Measurements from ENCODE around the gene NCL. TPM values are rescaled to one million over a fixed set of nuclear protein-coding genes. Genes with fewer than 3 reads are reported as not detected.
A peak's percentile ranks its signal among the peaks of the same experiment; 100 is the strongest.

Gene NCL
- 289 and 506 TPM in 2 replicates for total RNA-seq (2012; rRNA removed)
- 215 and 267 TPM in 2 replicates for polyA plus RNA-seq (2012; rRNA removed)
- polyA plus RNA-seq (2012; cell fraction: cytosol; rRNA removed): 29.1 and 31.1 TPM in 2 replicates
- 20.1 and 129 TPM in 2 replicates for polyA plus RNA-seq (2012; cell fraction: nucleus; rRNA removed; ENCODE audit: low replicate concordance)
- percentile 100 among the genes with signal in this experiment for Bru-seq, nascent RNA
- BruChase-seq, experiment 1, labeled RNA remaining after a 6-hour chase: percentile 100 among the genes with signal in this experiment
- percentile 100 among the genes with signal in this experiment for BruChase-seq, experiment 2, labeled RNA remaining after a 2-hour chase
- long read RNA-seq, full-length matches to known transcripts: 442 of 535 reads
- long read RNA-seq, partial matches to known transcripts: 62 of 535 reads
- long read RNA-seq, other reads (novel, unspliced or antisense): 31 of 535 reads

DNA sequence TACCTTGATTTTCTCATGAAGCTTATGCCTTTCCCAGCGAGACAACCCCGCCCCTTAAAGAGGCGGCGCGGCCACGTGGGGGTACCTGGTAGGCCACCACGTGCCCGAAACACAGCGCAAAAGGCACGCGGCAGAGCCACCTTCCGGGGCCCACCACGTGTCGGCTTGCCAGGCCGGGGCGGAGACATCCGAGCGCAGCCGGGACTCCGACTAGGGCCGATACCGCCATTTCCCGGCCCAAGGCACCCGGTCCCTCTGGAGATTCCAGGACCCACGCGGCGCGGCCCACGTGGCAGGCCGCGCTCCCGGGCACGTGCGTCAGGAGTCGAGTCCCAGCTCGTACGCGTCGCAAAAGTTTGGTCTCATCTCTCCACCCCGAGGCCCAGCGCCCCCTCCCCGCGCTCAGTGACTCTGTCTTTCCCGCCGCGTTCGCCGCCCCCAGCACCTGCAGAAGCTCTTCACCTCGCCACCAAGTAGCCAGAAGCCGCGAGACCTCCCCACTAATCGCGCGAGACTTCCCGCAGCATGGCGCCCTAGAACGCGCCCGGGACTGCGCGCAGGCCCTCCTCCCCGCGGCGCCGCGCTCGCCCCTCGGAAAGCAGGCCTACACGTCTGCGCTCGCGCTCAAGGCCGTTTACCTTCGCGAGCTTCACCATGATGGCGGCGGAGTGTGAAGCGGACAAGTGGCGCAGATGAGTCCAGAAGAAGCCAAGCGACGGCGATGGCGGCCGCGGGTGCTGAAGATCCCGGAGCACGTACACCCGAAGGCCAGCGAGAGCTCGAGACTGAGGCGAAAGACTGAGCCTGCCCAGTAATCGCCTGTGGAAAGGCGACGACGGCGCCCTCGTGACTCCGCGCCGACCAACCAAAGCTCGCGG is at the start of gene NCL:
Gene NCL, minus strand, starts transcription at position 787 of the 878 bp plus-strand sequence. Its CDS starts 131 bp downstream, at position 656.
- H3K4ac ChIP-seq (ENCODE audit: low read depth, low read length): peak within 1 kb of the TSS; percentile 100
- peak within 1 kb of the TSS; percentile 99 for H3K23ac ChIP-seq (ENCODE audit: low read depth, low read length)
- peak within 1 kb of the TSS; percentile 92 for H3K4me3 ChIP-seq (ENCODE audit: insufficient read depth, low read depth, low read length)
- H2BK5ac ChIP-seq (ENCODE audit: low read depth, low read length, poor library complexity, severe bottlenecking): peak within 1 kb of the TSS; percentile 98
- in situ Hi-C loops (cut with MboI; ENCODE audit: low sequenced_read_pairs) (no loop called here), dilution Hi-C loops (cut with HindIII; ENCODE audit: low sequenced_read_pairs, unreplicated experiment) (no loop called here), intact Hi-C loops (cut with micrococcal nuclease) (loop anchor here (1.0 kb wide), 1 partner anchor 94 kb away; no protein-coding TSS in a partner anchor)
- peak within 1 kb of the TSS; percentile 93 for H2AK5ac ChIP-seq (ENCODE audit: low read depth, low read length)
- no peak within 1 kb of the TSS for H2BK15ac ChIP-seq (ENCODE audit: low read depth, low read length)
- peak within 1 kb of the TSS; percentile 32; the same call in 1 of the 2 replicates for H2BK120ac ChIP-seq (ENCODE audit: low read depth, low read length)
- H3K4me2 ChIP-seq (ENCODE audit: low read depth, low read length): peak within 1 kb of the TSS; percentile 91
- peak within 1 kb of the TSS; percentile 99 for H3K27ac ChIP-seq (ENCODE audit: insufficient read depth, low read length)
- WGBS, 2 experiments (ENCODE audit: extremely low coverage in 2 of 2, insufficient read length in 1 of 2): 1% methylated on average over 59 of the region's 102 CpGs; no CpG with 5 or more reads in 1 of the 2 experiments
- H4K20me1 ChIP-seq (ENCODE audit: insufficient read depth, low read length): peaks cover 46% of the 10 kb centered on the region
- H2BK20ac ChIP-seq (ENCODE audit: low read depth, low read length): no peak within 1 kb of the TSS
- peak within 1 kb of the TSS; percentile 100 for H3K14ac ChIP-seq (replicated peaks; ENCODE audit: low read depth, low read length)
- H3K4me1 ChIP-seq (ENCODE audit: control insufficient read depth, insufficient read depth, low read length): peaks cover 2% of the 10 kb centered on the region; the same call in 1 of the 2 replicates
- H2AFZ ChIP-seq (replicated peaks; ENCODE audit: low read length, poor library complexity): peak within 1 kb of the TSS; percentile 99
- H3K36me3 ChIP-seq (ENCODE audit: control insufficient read depth, insufficient read depth, low read length): peaks cover 28% of the 10 kb centered on the region
- H4K8ac ChIP-seq (ENCODE audit: low read depth in 2 of 2, low read length in 2 of 2): peak within 1 kb of the TSS; percentile 95 to 99
- peak; percentile 98 for DNase-seq
- peak within 1 kb of the TSS; percentile 98 for H3K9ac ChIP-seq (ENCODE audit: low read depth, low read length)
- ATAC-seq (ENCODE audit: low read depth): peak; percentile 66
- peak within 1 kb of the TSS; percentile 95 for H3K56ac ChIP-seq (ENCODE audit: extremely low read depth, insufficient read depth, low read length)
- peak within 1 kb of the TSS; percentile 99 for H4K91ac ChIP-seq (ENCODE audit: insufficient read depth, low read depth, low read length)
- no peaks in the 10 kb centered on the region for H3K27me3 ChIP-seq (ENCODE audit: control insufficient read depth, insufficient read depth, low read length)
- no TSS peak for BruUV-seq (replicated peaks)
- peak within 1 kb of the TSS; percentile 96 for H4K5ac ChIP-seq (ENCODE audit: low read depth, low read length)
- POLR2A ChIA-PET (ENCODE audit: unreplicated experiment): interaction anchor here (0.6 to 1.3 kb wide), 6 partner anchors 10 to 156 kb away, joined by 3 to 18 read pairs (median 6); no protein-coding TSS in a partner anchor
- H3K18ac ChIP-seq (ENCODE audit: low read depth, low read length): peak within 1 kb of the TSS; percentile 93
- peaks cover 28 to 48% of the 10 kb centered on the region in 2 experiments; a peak in 3 of 4 replicates for H3K79me1 ChIP-seq (ENCODE audit: low read depth in 1 of 2, low read length in 2 of 2)
- H3K9me1 ChIP-seq (ENCODE audit: insufficient read depth, low read length): peaks cover 9% of the 10 kb centered on the region; the same call in 1 of the 2 replicates
- H3K9me3 ChIP-seq (ENCODE audit: control insufficient read depth, insufficient read depth, low read length): no peaks in the 10 kb centered on the region
- peak within 1 kb of the TSS; percentile 99 for H2AK9ac ChIP-seq (replicated peaks; ENCODE audit: low read depth, low read length, poor library complexity)
- CTCF ChIA-PET: interaction anchor here (0.6 to 0.9 kb wide), 3 partner anchors 19 to 390 kb away, joined by 3 read pairs; no protein-coding TSS in a partner anchor
- TF ChIP-seq CTCF (conservative IDR thresholded peaks at IDR 0.05; ENCODE audit: low read depth, low read length) (no peak), NFE2L2 (IDR thresholded peaks at IDR 0.05; ENCODE audit: low read depth, low read length) (no peak), MXI1 (IDR thresholded peaks at IDR 0.05; ENCODE audit: borderline replicate concordance, low read depth, low read length) (peak; percentile 98), CHD1 (IDR thresholded peaks at IDR 0.05; ENCODE audit: low read depth, low read length) (0 out of 2 replicates have a peak, but pooled peaks have one; percentile 2), MAFK (IDR thresholded peaks at IDR 0.05; ENCODE audit: low read depth, low read length) (no peak), RAD21 (IDR thresholded peaks at IDR 0.05; ENCODE audit: low read length) (no peak), RFX5 (IDR thresholded peaks at IDR 0.05; ENCODE audit: low read depth, low read length) (no peak), SMC3 (IDR thresholded peaks at IDR 0.05; ENCODE audit: low read depth, low read length) (no peak), CEBPB (IDR thresholded peaks at IDR 0.05; ENCODE audit: low read depth, low read length) (no peak), POLR2A (IDR thresholded peaks at IDR 0.05; ENCODE audit: low read depth, low read length) (peak; percentile 99), BHLHE40 (IDR thresholded peaks at IDR 0.05; ENCODE audit: low read depth, low read length) (no peak; the same call in 1 of the 2 replicates)
- TF ChIP-seq, protein P1, sequence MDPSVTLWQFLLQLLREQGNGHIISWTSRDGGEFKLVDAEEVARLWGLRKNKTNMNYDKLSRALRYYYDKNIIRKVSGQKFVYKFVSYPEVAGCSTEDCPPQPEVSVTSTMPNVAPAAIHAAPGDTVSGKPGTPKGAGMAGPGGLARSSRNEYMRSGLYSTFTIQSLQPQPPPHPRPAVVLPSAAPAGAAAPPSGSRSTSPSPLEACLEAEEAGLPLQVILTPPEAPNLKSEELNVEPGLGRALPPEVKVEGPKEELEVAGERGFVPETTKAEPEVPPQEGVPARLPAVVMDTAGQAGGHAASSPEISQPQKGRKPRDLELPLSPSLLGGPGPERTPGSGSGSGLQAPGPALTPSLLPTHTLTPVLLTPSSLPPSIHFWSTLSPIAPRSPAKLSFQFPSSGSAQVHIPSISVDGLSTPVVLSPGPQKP (IDR thresholded peaks at IDR 0.05; ENCODE audit: borderline replicate concordance, low read depth, low read length): no peak
